Suppressor macrophage treated with lipopolysaccharide for 1 hour (primary cell): ENCODE data around the gene TMEM50B.
A peak's percentile ranks its signal among the peaks of the same experiment; 100 is the strongest.
"Not testable (repeated sequence)": the region's sequence is repeated elsewhere in the genome, so short reads cannot be mapped to it uniquely, and the experiment has no call there.

Experiments
- DNase-seq, 3 donors: peaks; one replicate each; pipeline ENCODE4 v3.0.0-alpha.2; 2020 to 2022

Gene TMEM50B

DNA sequence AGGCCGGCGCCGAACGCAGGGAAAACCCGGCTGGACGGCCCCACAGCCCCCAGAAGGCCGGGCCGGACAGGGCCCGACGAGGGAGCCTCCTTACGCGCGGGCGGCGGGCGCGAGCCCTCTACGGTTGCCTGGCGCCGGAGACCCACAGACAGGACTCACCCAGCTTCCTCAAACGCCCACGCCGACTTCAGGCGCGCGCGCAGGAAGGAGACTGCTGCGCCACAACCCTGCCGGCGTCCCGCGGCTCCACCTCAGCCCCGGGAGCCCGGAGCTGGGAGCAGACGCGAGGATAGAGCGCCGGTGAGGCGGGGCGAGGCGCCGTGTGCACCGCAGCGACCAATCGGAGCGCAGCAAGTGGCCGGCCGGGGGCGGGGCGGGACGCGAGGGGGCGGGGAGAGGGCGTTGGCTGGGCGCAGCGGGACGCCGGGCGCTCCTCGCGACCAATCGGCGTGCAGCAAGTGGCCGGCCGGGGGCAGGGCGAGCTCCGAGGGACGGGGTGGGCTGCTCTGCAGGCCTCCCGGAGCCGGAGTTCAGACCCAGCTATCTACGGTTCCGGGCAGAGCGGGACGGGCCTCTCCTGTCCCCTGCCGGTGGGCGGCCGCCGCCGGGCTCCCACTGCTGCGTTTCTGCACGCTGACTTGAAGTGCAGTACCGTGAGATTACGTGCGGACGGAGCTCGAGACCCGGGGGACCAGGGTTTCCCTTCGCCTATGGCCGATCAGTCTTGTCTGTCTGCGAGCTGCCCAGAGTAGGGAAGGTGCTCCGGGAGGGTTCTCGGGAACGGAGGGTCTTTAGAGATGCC, at the start of gene TMEM50B:
TMEM50B (minus strand) TSS at position 296 of the 802 bp plus-strand sequence. CDS start 11,089 bp downstream, outside the sequence.
- peak; percentile 100 for DNase-seq

DNA sequence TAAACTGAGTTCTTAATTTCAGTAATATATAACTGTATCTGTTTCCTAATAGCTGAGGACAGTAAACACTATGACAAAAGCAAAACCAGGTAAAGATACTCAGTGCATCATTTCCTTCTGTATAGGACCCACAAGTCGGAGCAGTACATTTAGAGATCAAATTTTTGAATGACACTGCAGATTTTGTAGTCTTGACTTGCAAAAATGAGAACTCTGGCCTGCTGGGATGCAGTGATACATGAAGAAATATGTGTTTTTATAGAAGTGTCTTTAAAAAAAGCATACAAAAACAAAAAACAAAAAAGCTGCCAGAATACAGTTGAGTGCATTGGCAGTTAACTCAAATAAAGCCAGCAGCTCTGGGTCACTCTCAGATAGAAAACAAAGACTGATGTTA, 43.2 kb upstream of the TMEM50B start:
- DNase-seq, result no peak

GRCh38 chr21:33522297-33522952, 42.7 kb upstream of the TMEM50B start:
- no peak for DNase-seq

DNA sequence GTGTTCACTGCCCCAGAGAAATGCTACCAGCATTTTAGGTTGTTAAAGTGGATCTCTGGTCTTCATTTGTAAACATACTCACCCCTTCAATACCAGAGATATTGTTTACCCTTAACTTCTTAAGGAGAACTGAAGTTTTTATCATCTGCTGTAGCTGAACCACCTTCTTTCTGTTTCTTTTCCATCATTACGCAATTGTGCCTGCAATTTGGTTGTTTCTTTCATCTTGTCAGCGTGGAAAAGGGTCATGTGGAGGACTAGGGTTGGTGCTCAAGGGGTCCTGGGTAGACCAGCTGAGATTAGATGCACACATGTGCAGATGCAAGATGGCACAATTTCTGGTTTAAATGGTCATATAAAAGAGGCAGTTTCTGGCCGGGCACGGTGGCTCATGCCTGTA, 39.1 kb upstream of the TMEM50B start:
- DNase-seq, result no peak

DNA sequence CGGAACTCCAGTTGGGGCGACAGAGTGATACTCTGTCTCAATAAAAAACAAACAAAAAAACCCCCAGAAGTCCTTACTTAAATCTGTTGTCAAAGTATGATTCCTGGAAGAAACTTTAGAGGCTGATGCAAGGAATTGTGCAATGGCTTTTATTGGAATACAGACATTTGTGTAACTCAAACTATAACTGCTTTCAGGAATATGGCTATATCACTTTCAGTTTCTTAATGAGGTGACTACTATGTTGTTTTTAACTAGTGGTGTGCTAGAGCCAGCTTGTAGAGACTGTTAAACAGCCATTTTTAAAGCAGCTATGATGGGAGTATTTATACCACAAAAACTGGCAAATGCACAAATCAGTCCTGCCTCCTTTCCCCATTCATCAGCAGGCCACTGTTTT, 34.5 kb upstream of the TMEM50B start:
- peak in 1 of 3 donors; percentile 33 for DNase-seq

GRCh38 chr21:33512481-33512880, 32.7 kb upstream of the TMEM50B start:
- DNase-seq, result no peak

DNA sequence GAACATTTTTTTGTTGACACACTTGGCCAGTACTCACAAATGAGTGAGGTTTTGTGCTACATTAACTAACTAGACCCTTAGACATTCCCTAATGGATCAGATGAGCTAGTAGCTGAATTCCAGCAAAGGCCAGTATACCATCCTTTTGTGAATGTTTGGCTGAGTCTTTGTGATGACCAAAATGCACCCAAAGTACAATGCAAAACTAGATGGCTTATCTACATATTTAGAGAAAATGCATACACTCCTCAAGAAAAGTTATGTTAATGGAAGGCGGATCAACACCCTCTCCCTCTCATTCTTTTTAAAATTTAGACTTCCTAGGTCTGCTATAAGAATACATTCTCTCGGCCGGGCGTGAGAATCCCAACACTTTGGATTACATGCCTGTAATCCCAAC, 31.9 kb upstream of the TMEM50B start:
- no peak for DNase-seq

DNA sequence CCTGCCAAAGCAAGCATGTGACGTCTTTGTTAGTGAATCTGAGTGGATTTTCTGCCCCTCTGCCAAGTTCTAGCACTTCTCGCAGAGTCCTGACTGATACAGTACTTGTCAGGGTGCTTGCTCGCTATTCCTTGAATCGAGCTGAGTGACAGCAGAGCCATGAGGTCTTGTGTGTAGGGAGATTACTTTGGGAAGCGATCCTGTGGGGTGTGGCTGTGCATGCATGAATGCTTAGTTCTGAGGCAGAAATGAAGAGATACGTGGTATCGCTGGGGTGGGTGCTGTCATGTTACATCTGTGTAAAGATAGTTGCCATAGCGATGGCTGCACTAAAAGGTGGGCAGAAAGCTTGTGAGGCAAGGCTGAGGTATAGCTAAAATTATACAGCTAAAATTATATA, 31.1 kb upstream of the TMEM50B start:
- no peak for DNase-seq

DNA sequence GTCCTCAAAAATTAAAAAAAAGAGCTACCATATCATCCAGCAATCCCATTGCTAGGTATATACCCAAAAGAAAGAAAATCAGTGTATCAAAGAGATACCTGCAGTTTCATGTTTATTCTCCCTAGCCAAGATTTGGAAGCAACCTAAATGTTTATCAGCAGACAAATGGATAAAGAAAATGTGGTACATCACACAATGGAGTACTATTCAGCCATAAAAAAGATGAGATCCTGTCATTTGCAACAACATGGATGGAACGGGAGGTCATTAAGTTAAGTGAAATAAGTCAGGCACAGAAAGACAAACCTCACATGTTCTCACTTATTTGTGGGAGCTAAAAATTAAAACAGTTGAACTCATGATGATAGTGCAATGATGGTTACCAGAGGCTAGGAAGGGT, 27.2 kb upstream of the TMEM50B start:
- DNase-seq, result not testable (repeated sequence)

DNA sequence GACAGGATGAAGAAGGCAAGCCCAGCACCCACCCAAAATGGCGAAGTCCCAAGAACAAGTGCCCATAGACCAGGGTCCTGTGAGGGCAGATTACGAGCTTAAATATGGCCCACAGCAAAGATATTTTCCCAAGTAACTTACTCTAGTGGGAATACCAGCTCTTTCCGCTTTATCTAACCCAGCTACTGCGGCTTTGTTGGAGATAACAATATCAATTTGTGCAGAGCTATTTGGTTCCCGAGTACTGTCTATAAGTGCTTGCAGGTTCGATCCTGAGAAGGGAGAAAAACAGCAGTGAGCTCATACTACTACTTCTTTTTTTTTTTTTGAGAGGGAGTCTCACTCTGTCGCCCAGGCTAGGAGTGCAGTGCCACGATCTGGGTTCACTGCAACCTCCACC, 26.1 kb upstream of the TMEM50B start:
- DNase-seq, result no peak

GRCh38 chr21:33496345-33496744, 16.6 kb upstream of the TMEM50B start:
- DNase-seq, result no peak

DNA sequence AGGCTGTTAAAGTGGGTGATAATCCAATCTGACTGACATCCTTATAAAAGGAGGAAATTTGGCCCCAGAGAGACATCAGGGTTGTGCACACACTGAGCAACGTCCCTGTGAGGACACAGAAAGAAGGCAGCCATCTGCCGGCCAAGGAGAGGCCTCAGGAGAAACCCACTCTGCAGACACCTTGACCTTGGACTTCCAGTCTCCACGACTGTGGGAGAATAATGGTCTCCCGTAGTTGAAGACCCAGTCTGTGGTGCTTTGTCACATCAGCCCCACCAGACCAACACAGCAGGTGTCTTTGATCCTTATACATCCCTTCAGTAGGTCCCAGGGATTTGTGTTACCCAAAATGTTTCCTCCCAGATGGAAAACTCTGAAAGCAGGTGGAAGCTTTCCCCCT, 16.0 kb upstream of the TMEM50B start:
- no peak for DNase-seq

- DNase-seq, result peak in 2 of 3 donors; percentile 19 to 45
Observed at GRCh38 chr21:33493756-33494155, 14.0 kb upstream of the TMEM50B start.

DNA sequence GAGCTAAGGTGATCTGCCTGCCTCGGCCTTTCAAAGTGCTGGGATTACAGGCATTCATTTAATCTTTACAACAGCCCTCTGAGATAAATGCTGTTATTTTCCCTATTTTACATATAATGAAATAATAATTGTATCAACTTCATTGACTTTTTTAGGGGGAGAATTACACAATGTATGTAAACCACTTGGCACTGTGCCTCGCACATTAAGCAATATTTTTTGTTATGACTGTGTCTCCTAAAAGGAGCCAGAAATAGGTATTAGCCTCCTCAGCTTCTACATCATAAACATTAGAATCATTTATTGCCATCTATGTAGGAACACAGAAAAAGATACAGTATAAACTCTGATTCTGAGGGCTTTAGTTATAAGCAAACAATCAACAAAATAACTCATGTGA, 12.8 kb upstream of the TMEM50B start:
- DNase-seq, result peak; percentile 29 to 52 (median 32)

GRCh38 chr21:33491373-33492102, 11.8 kb upstream of the TMEM50B start, which contains the start of gene DNAJC28:
TSS of gene DNAJC28 (minus strand) at chr21:33491716. CDS start at chr21:33489393, 2,323 bp downstream.
- DNase-seq, result peak; percentile 97 to 98 (median 98)

DNA sequence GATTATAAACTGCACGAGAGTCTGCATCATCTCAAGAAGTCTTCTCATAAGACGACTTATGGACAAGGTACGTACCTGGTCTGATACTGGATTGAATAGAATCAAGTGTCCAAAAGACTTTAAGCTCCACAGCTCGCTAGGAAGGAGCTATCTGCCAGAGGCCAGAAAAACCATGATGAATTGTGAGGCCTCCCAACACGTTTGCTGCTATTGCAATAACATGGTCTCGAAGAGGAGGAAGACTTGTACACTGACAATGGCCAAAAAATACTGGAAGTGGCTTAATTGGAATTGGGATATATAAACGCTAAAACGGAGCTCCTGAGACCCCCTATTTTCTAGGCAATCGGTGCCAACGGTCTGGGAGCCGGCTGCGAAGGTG, 11.2 kb upstream of the TMEM50B start:
- peak in 2 of 3 donors; percentile 11 to 12 for DNase-seq

DNA sequence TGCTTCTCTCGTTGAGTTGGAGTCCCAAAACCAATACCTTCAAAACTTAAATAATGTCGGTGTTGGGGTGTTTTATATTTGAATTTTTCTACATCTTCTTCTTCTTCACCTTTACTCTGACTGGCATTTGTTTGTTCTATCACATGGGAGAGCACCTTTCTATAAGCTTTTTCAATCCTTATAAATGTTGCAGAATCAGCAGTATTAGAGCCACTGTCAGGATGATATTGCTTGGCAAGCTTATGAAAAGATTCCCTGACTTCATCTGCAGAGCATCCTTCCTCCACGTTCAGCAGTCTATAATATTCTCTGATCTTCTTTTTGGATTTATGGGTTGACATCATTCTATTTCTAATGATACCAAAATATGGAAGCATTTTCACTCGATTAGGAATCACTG, 9.2 kb upstream of the TMEM50B start:
- DNase-seq, result no peak

DNA sequence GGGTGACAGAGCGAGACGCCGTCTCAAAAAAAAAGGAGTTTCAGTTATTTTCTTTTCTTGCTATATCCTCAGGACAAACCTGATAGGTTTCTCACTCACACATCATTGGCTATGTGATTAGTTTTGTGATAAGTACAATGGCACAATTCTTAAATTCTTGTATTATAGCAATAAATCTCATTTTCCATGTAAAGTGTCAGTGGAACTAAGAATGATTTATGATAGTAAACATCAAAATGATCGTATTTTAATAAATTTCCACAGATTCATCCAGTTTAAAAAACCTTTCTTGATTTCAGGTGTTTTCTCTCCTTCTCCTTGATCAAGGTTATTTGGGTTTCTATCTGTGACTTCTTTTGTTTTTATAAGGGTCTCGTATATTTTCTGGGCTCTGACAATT, 8.2 kb upstream of the TMEM50B start:
- no peak for DNase-seq

GRCh38 chr21:33481314-33481943, 1.7 kb upstream of the TMEM50B start:
- DNase-seq, result no peak

DNA sequence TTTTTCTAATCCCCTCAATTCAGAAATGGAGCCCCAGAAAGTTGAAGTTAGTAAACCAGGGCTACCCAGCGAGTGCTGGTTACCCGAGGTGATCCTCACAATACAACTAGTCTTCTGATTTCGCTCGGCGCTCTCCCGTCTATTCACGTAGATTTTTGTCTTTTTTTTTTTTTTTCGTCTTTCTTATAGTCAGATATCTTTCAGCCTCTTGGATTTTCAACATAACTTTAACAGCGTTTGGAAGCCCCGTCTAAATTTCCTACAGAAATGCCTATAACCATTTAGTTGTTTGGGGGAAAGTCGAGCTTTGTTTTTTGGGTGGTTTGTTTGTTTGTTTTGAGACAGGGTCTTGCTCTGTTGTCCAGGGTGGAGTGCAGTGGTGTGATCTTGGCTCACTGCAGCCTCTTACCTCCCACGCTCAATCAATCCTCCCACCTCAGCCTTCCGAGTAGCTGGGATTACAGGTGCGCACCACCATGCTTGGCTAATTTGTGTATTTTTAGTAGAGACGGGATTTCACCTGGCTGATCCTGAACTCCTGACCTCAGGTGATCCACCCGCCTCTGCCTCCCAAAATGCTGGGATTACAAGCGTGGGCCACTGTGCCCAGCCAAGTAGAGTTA, 818 bp upstream of the TMEM50B start:
- DNase-seq, result no peak

- DNase-seq, result peak; percentile 70 to 81 (median 79)
Observed at GRCh38 chr21:33478935-33479678, 667 bp downstream of the TMEM50B start.

DNA sequence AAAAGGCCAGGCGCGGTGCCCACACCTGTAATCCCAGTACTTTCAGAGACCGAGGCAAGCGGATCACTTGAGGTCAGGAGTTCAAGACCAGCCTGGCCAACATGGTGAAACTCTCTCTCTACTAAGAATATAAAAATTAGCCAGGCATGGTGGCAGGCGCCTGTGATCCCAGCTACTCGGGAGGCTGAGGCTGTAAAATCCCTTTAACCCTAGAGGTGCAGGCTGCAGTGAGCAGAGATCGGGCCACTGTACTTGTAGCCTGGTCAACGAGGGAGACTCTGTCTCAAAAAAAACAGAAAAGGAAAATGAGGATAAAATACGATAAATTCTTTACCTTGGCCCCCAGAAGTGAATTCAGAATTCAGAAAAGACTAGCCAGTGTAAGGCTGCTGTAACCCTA, 1.6 kb downstream of the TMEM50B start:
- no peak for DNase-seq
